Fibroblast of lung (primary cell): ENCODE results near the gene RNF133. TPM values are rescaled to one million over a fixed set of nuclear protein-coding genes. Genes with fewer than 3 reads are reported as not detected.
A peak's percentile ranks its signal among the peaks of the same experiment; 100 is the strongest.

Experiments
- DNase-seq, 2 donors: peaks; one replicate each; pipeline versions ENCODE4 v3.0.0 to v3.0.0-alpha.2; 2010; ENCODE audit warnings: low read depth in 2 of 2
- H2AFZ ChIP-seq: 2 replicates; pipeline ENCODE4 v1.5.1; 2012; ENCODE audit warnings: low read length, control low read depth, inconsistent platforms
- H3K27ac ChIP-seq: 2 replicates; pipeline ENCODE4 v1.5.1; 2011; ENCODE audit warnings: low read length, control low read depth; ENCODE audit not compliant: insufficient read depth
- H3K27me3 ChIP-seq: 2 replicates; pipeline ENCODE4 v1.5.1; 2011; ENCODE audit warnings: mild to moderate bottlenecking, low read length; ENCODE audit not compliant: control insufficient read depth, insufficient read depth
- H3K36me3 ChIP-seq: 2 replicates; pipeline ENCODE4 v1.5.1; 2011; ENCODE audit warnings: low read length; ENCODE audit not compliant: control insufficient read depth, insufficient read depth
- H3K4me1 ChIP-seq: 2 replicates; pipeline ENCODE4 v1.5.1; 2011; ENCODE audit warnings: low read length; ENCODE audit not compliant: control insufficient read depth, insufficient read depth; ENCODE audit errors: extremely low read depth
- H3K4me2 ChIP-seq: 2 replicates; pipeline ENCODE4 v1.5.1; 2011; ENCODE audit warnings: low read length, control low read depth; ENCODE audit not compliant: insufficient read depth; ENCODE audit errors: extremely low read depth
- H3K4me3 ChIP-seq, 4 experiments: fragments of 200-600 bp in 1 of 4; sonication (generic) in 1 of 4; replicated peaks in 1 of 4; 2 replicates each; pipeline ENCODE4 v1.5.1; 2011 to 2016; ENCODE audit warnings: low read length in 4 of 4, low read depth in 3 of 4, mild to moderate bottlenecking in 3 of 4, control low read depth in 2 of 4, inconsistent platforms in 1 of 4, mixed read lengths in 1 of 4; ENCODE audit not compliant: insufficient read depth in 1 of 4; ENCODE audit errors: control extremely low read depth in 1 of 4
- H3K79me2 ChIP-seq: 2 replicates; pipeline ENCODE4 v1.5.1; 2012; ENCODE audit warnings: mild to moderate bottlenecking, low read length, inconsistent platforms; ENCODE audit not compliant: control insufficient read depth, insufficient read depth
- H3K9ac ChIP-seq: 2 replicates; pipeline ENCODE4 v1.5.1; 2011; ENCODE audit warnings: mild to moderate bottlenecking, low read length, control low read depth; ENCODE audit not compliant: insufficient read depth
- H3K9me3 ChIP-seq: 2 replicates; pipeline ENCODE4 v1.5.1; 2012; ENCODE audit warnings: low read depth, low read length; ENCODE audit not compliant: control insufficient read depth, insufficient read depth
- H4K20me1 ChIP-seq: 2 replicates; pipeline ENCODE4 v1.5.1; 2011; ENCODE audit warnings: low read length; ENCODE audit not compliant: control insufficient read depth, insufficient read depth; ENCODE audit errors: extremely low read depth
- CTCF ChIP-seq, 2 donors: IDR thresholded peaks in 1 of 2; conservative IDR thresholded peaks in 1 of 2; 1 replicate in 1 of 2; 2 replicates in 1 of 2; pipeline ENCODE4 v1.5.1; 2011 to 2012; ENCODE audit warnings: low read length in 2 of 2, control low read depth in 1 of 2, inconsistent platforms in 1 of 2, low read depth in 1 of 2, mild to moderate bottlenecking in 1 of 2
- EZH2 ChIP-seq: IDR thresholded peaks from 2 replicates; pipeline ENCODE4 v1.5.1; 2012; ENCODE audit warnings: low read length, control low read depth, mild to moderate bottlenecking; ENCODE audit errors: missing control alignments
- polyA plus RNA-seq, 2 donors: library from polyadenylated mRNA; depleted of rRNA in 1 of 2; stranded (reverse) in 1 of 2; unstranded in 1 of 2; fragments of >200 nt; gene quantifications; 2 replicates each; pipeline ENCODE4 v1.2.1, GENCODE V29; 2011 to 2012; ENCODE audit warnings: missing spikeins in 1 of 2
- total RNA-seq: library from RNA; depleted of rRNA; stranded (reverse); fragments of >200 nt; gene quantifications from 2 replicates; pipeline ENCODE4 v1.2.1, GENCODE V29; 2014

RNF133 gene
- total and polyA plus RNA-seq, 2 donors (not counting 1 experiment from before 2014, with no cell fraction given), result 0.07 to 0.50 TPM

GRCh38 chr7:122706836-122707235 lies 7.9 kb upstream of the RNF133 start:
- Histone ChIP-seq H3K27me3 (no peaks in the 10 kb centered on the region), H3K36me3 (no peaks in the 10 kb centered on the region), H3K79me2 (no peaks in the 10 kb centered on the region), H3K4me3 (no peak overlapping the region), H3K4me1 (no peaks in the 10 kb centered on the region), H2AFZ (no peak overlapping the region), H3K9ac (no peak overlapping the region), H3K4me2 (no peak overlapping the region), H3K27ac (no peak overlapping the region), H4K20me1 (no peaks in the 10 kb centered on the region), H3K9me3 (no peaks in the 10 kb centered on the region)
- no peak for TF ChIP-seq EZH2
- no peak for DNase-seq

- TF ChIP-seq CTCF (conservative IDR thresholded peaks at IDR 0.05 in 1 of 2, IDR thresholded peaks at IDR 0.05 in 1 of 2; ENCODE audit: low read depth in 1 of 2, low read length in 2 of 2) (no peak), EZH2 (no peak)
These were observed 4.1 kb upstream of the RNF133 start, which contains the start of gene RNF148 for GRCh38 chr7:122702872-122703510. Gene RNF148, minus strand, starts transcription at chr7:122702922. Its CDS starts 172 bp downstream, at chr7:122702750.

GRCh38 chr7:122695816-122696215 lies 3.1 kb downstream of the RNF133 start:
- no peak overlapping the region for H3K27ac ChIP-seq
- no peaks in the 10 kb centered on the region for H4K20me1 ChIP-seq
- no peak overlapping the region for H3K4me2 ChIP-seq
- H3K27me3 ChIP-seq, result no peaks in the 10 kb centered on the region
- TF ChIP-seq EZH2 (no peak), CTCF (conservative IDR thresholded peaks at IDR 0.05 in 1 of 2, IDR thresholded peaks at IDR 0.05 in 1 of 2; ENCODE audit: low read depth in 1 of 2, low read length in 2 of 2) (no peak)
- H3K36me3 ChIP-seq, result no peaks in the 10 kb centered on the region
- H3K9ac ChIP-seq, result no peak overlapping the region
- H3K4me3 ChIP-seq, result no peak overlapping the region
- no peaks in the 10 kb centered on the region for H3K9me3 ChIP-seq
- H3K4me1 ChIP-seq, result no peaks in the 10 kb centered on the region
- no peak for DNase-seq
- no peak overlapping the region for H2AFZ ChIP-seq
- no peaks in the 10 kb centered on the region for H3K79me2 ChIP-seq

More at GRCh38 chr7:122702872-122703510, 4.1 kb upstream of the RNF133 start, which contains the start of gene RNF148:
- Histone ChIP-seq H3K36me3 (no peaks in the 10 kb centered on the region), H3K79me2 (no peaks in the 10 kb centered on the region), H3K4me1 (no peaks in the 10 kb centered on the region), H4K20me1 (no peaks in the 10 kb centered on the region), H3K27me3 (no peaks in the 10 kb centered on the region), H3K27ac (no peak within 1 kb of the TSS), H3K9me3 (no peaks in the 10 kb centered on the region), H3K4me2 (no peak within 1 kb of the TSS), H3K9ac (no peak within 1 kb of the TSS), H2AFZ (no peak within 1 kb of the TSS), H3K4me3 (no peak within 1 kb of the TSS)
- DNase-seq, result peak in 1 of 2 donors; percentile 6
